NCI-H510A (cell line): ENCODE data around the gene THSD7B.

Source experiments
- DNase-seq: peaks from one replicate; lab custom pipeline; 2025; lab: John Stamatoyannopoulos, UW

THSD7B gene

GRCh38 chr2:136801661-136802060 lies 36.3 kb downstream of the THSD7B start:
- no peak for DNase-seq

- DNase-seq = no peak
Observed at GRCh38 chr2:136809998-136810397, 44.7 kb downstream of the THSD7B start.

GRCh38 chr2:136818839-136819238 lies 53.5 kb downstream of the THSD7B start:
- DNase-seq = no peak

- DNase-seq = no peak
Observed at GRCh38 chr2:136823291-136823690, 57.9 kb downstream of the THSD7B start.

- no peak for DNase-seq
Observed at GRCh38 chr2:136828162-136828561, 62.8 kb downstream of the THSD7B start.

GRCh38 chr2:136828774-136829173 lies 63.4 kb downstream of the THSD7B start:
- DNase-seq = no peak

- DNase-seq = no peak
Observed at GRCh38 chr2:136844546-136844945, 79.2 kb downstream of the THSD7B start.

- no peak for DNase-seq
Observed at GRCh38 chr2:136858656-136859055, 93.3 kb downstream of the THSD7B start.

GRCh38 chr2:136860443-136860958 lies 95.2 kb downstream of the THSD7B start:
- DNase-seq = no peak

- no peak for DNase-seq
Observed at GRCh38 chr2:136863468-136863867, 98.1 kb downstream of the THSD7B start.

GRCh38 chr2:136863874-136864273 lies 98.5 kb downstream of the THSD7B start:
- no peak for DNase-seq

GRCh38 chr2:136871424-136871823 lies 106.1 kb downstream of the THSD7B start:
- no peak for DNase-seq

GRCh38 chr2:136874258-136874657 lies 108.9 kb downstream of the THSD7B start:
- no peak for DNase-seq

GRCh38 chr2:136891100-136891499 lies 125.8 kb downstream of the THSD7B start:
- no peak for DNase-seq

GRCh38 chr2:136894007-136894634 lies 128.8 kb downstream of the THSD7B start:
- no peak for DNase-seq

GRCh38 chr2:136901732-136902131 lies 136.4 kb downstream of the THSD7B start:
- no peak for DNase-seq

- DNase-seq = no peak
Observed at GRCh38 chr2:136905779-136906178, 140.4 kb downstream of the THSD7B start.

- DNase-seq = no peak
Observed at GRCh38 chr2:136909777-136910176, 144.4 kb downstream of the THSD7B start.

- no peak for DNase-seq
Observed at GRCh38 chr2:136916131-136916530, 150.8 kb downstream of the THSD7B start.

GRCh38 chr2:136917411-136917881 lies 152.1 kb downstream of the THSD7B start:
- peak; percentile 0 for DNase-seq

- no peak for DNase-seq
Observed at GRCh38 chr2:136919682-136920081, 154.3 kb downstream of the THSD7B start.

GRCh38 chr2:136920652-136921333 lies 155.4 kb downstream of the THSD7B start:
- no peak for DNase-seq

GRCh38 chr2:136927156-136927555 lies 161.8 kb downstream of the THSD7B start:
- DNase-seq = no peak

- DNase-seq = no peak
Observed at GRCh38 chr2:136929531-136929930, 164.2 kb downstream of the THSD7B start.
